DLD1 (cell line): ENCODE measurements around the gene RPTOR.

Source experiments
- in situ Hi-C: cut with HindIII; loops from 2 replicates; pipeline ENCODE4 v1.10.0; 2017; ENCODE audit warnings: low sequenced_read_pairs

The RPTOR gene

GRCh38 chr17:80882323-80882722, 337.7 kb downstream of the RPTOR start:
- in situ Hi-C loops = no loop called here

GRCh38 chr17:80882926-80883685, 338.5 kb downstream of the RPTOR start:
- in situ Hi-C loops = no loop called here

GRCh38 chr17:80883831-80884735, 339.4 kb downstream of the RPTOR start:
- in situ Hi-C loops = no loop called here

GRCh38 chr17:80884811-80885210, 340.2 kb downstream of the RPTOR start:
- in situ Hi-C loops = no loop called here

GRCh38 chr17:80885947-80886582, 341.4 kb downstream of the RPTOR start:
- in situ Hi-C loops = no loop called here

GRCh38 chr17:80886641-80887573, 342.3 kb downstream of the RPTOR start:
- in situ Hi-C loops = no loop called here

GRCh38 chr17:80887639-80888175, 343.1 kb downstream of the RPTOR start:
- in situ Hi-C loops = no loop called here

- in situ Hi-C loops = no loop called here
These were observed 343.9 kb downstream of the RPTOR start for GRCh38 chr17:80888276-80889160.

GRCh38 chr17:80889231-80890195, 344.9 kb downstream of the RPTOR start:
- in situ Hi-C loops = no loop called here

GRCh38 chr17:80890196-80890920, 345.7 kb downstream of the RPTOR start:
- in situ Hi-C loops = no loop called here

- in situ Hi-C loops = no loop called here
These were observed 346.3 kb downstream of the RPTOR start for GRCh38 chr17:80890921-80891396.

GRCh38 chr17:80891397-80892018, 346.9 kb downstream of the RPTOR start:
- in situ Hi-C loops = no loop called here

GRCh38 chr17:80892019-80892855, 347.6 kb downstream of the RPTOR start:
- in situ Hi-C loops = no loop called here

GRCh38 chr17:80892900-80893603, 348.4 kb downstream of the RPTOR start:
- in situ Hi-C loops = no loop called here
